Psoas muscle (tissue), 8 donors: ENCODE results near the gene STXBP5. TPM values are rescaled to one million over a fixed set of nuclear protein-coding genes. Genes with fewer than 3 reads are reported as not detected.

Experiments
- ATAC-seq, 4 donors: fragments of 200-7000 bp; cut with Tn5 transposase; one replicate each; pipeline ENCODE4 v1.9.1; 2020; ENCODE audit warnings: moderate library complexity in 3 of 4, mild to moderate bottlenecking in 2 of 4
- DNase-seq, 2 donors: peaks; one replicate each; pipeline ENCODE4 v3.0.0-alpha.2; 2020
- H3K27ac ChIP-seq: fragments of 200-600 bp; one replicate; pipeline ENCODE4 v1.8.0; 2022
- H3K27me3 ChIP-seq, 3 donors: fragments of 200-600 bp in 1 of 3; one replicate each; pipeline versions ENCODE4 v1.6.1 to v1.8.0; 2013 to 2022; ENCODE audit warnings: low read length in 2 of 3, mild to moderate bottlenecking in 2 of 3, moderate library complexity in 1 of 3; ENCODE audit not compliant: insufficient read depth in 3 of 3
- H3K36me3 ChIP-seq, 2 donors: fragments of 200-600 bp in 1 of 2; one replicate each; pipeline versions ENCODE4 v1.6.1 to v1.8.0; 2013 to 2022; ENCODE audit warnings: low read depth in 1 of 2, mild to moderate bottlenecking in 1 of 2, moderate library complexity in 1 of 2; ENCODE audit not compliant: insufficient read depth in 1 of 2
- H3K4me1 ChIP-seq: fragments of 200-600 bp; one replicate; pipeline ENCODE4 v1.8.0; 2022
- H3K4me3 ChIP-seq: fragments of 200-600 bp; one replicate; pipeline ENCODE4 v1.8.0; 2022; ENCODE audit warnings: mild to moderate bottlenecking
- H3K9me3 ChIP-seq: fragments of 200-600 bp; one replicate; pipeline ENCODE4 v1.8.0; 2022
- WGBS, 3 donors: extraction: QIAGEN DNeasy Blood & Tissue Kit; methylation state at CpG; one replicate each; pipeline versions ENCODE4 v1.1.6 to v1.1.7; 2013; 5-methylcytosine and 5-hydroxymethylcytosine counted together
- intact Hi-C, 2 donors: fragments of 100-400 bp; cut with DNase I; formaldehyde crosslinking; loops; one replicate each; pipeline versions ENCODE4 v1.11.0 to v1.14.2; 2022
- polyA plus RNA-seq, 3 donors: library from polyadenylated mRNA; stranded (reverse); fragments of 200-250 nt; gene quantifications; one replicate each; pipeline ENCODE4 v1.2.3, GENCODE V29; 2013
- total RNA-seq, 4 donors: library from RNA; stranded (reverse); fragmentation: NEBNext Ultra II Directional in 2 of 4; extraction: Animal tissue kit (Norgen Biotek cat#: 25700) in 2 of 4; gene quantifications; one replicate each; pipeline versions ENCODE4 v1.2.1 to v1.2.4, GENCODE V29; 2021 to 2023
- TF ChIP-seq, protein P1 (sequence below): fragments of 200-600 bp; IDR thresholded peaks from one replicate; pipeline ENCODE4 v1.8.0; 2022; ENCODE audit warnings: antibody characterized with exemption
- donor health status: healthy with polysubstance abuse.
- donor health status: DM: no; HTN: no; CAD: no; lungs with moderate emphysema.
- donor health status: Bipolar disorder and iron deficiency.
- donor health status: healthy.
- donor health status: DM: yes; HTN: yes; CAD: no.
- donor health status: DM: no; HTN: no; CAD: no.
- donor health status: DM: no; HTN: no; CAD: no.
- donor health status: DM: yes; HTN: yes; CAD: no.

The STXBP5 gene
- total and polyA plus RNA-seq, 7 donors = 4.1 to 20.0 (median 18.7) TPM

DNA sequence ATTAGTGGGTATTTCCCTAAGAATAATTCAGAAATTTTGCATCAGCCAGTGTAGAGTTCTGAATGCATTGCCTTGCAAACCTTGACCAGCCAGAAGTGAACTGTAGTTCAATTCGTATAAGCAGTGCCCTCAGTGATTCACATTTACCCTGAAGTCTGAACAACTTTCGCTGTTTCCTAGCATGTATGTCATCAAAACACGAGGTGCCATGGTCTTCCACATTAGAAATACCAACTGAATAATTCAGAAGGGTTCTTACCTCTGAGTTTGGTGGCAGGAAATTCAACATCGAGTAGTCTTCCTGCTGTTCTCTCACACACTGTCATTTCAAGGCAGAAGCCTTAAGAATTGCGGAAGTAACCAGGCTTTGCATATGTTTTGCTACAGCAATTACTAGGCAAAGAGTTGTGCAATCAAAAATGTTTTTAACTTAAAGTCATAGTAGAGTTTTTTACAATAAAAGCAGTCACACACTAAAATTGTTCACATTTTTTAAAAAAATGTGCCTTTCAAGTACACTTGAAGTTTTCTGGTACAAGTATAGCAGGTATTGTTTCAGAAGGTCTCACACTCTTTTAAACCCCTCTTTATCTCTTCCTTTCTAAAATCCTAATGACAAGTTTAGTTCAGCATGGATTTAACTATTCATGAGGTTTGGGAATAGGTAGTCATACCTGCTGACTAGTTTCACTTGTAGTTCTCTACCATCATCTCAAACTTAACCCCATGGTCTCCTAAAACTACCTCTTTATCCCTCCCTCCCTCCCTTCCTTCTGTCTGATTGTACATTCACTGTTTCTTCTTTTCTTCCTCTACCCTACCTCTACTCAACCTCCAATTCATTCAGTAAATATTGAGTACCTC, 118.3 kb downstream of the STXBP5 start:
- intact Hi-C loops = no loop called here
- no peak for ATAC-seq
- no peaks in the 10 kb centered on the region for H3K27me3 ChIP-seq
- H3K27ac ChIP-seq = no peak overlapping the region
- 79 to 81% (median 81%) methylated on average over 5 of the region's 5 CpGs for WGBS, 3 donors
- H3K4me3 ChIP-seq = no peak overlapping the region
- H3K36me3 ChIP-seq = peaks cover 0 to 61% of the 10 kb centered on the region in 2 donors
- no peaks in the 10 kb centered on the region for H3K4me1 ChIP-seq
- TF ChIP-seq, protein P1, sequence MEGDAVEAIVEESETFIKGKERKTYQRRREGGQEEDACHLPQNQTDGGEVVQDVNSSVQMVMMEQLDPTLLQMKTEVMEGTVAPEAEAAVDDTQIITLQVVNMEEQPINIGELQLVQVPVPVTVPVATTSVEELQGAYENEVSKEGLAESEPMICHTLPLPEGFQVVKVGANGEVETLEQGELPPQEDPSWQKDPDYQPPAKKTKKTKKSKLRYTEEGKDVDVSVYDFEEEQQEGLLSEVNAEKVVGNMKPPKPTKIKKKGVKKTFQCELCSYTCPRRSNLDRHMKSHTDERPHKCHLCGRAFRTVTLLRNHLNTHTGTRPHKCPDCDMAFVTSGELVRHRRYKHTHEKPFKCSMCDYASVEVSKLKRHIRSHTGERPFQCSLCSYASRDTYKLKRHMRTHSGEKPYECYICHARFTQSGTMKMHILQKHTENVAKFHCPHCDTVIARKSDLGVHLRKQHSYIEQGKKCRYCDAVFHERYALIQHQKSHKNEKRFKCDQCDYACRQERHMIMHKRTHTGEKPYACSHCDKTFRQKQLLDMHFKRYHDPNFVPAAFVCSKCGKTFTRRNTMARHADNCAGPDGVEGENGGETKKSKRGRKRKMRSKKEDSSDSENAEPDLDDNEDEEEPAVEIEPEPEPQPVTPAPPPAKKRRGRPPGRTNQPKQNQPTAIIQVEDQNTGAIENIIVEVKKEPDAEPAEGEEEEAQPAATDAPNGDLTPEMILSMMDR = no peak
- H3K9me3 ChIP-seq = no peaks in the 10 kb centered on the region
- DNase-seq = no peak

DNA sequence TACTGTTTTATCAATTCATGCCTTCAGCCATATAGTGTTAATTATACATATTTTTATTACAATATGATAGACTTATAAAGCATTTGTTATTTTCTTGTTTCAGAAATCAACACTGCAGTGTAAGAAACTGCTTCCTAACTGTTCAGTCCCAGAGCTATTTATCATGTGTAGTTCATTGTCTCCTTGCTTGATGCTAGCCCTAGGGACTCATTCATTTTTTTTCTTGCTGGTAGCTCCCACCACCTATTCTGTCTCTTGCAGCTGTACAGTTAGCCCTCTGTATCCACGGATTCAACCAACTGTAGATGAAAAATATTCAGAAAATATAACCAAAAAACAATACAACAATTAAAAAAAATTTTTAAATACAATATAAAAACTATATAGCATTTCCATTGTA, 121.3 kb downstream of the STXBP5 start:
- Histone ChIP-seq H3K27ac (no peak overlapping the region), H3K27me3 (no peaks in the 10 kb centered on the region), H3K4me1 (no peaks in the 10 kb centered on the region), H3K9me3 (no peaks in the 10 kb centered on the region), H3K36me3 (peaks cover 0 to 60% of the 10 kb centered on the region in 2 donors), H3K4me3 (no peak overlapping the region)
- intact Hi-C loops = no loop called here
- 76 to 85% (median 84%) methylated on average over 1 of the region's 1 CpG for WGBS, 3 donors
- TF ChIP-seq, protein P1 = no peak
- no peak for DNase-seq
- no peak for ATAC-seq

DNA sequence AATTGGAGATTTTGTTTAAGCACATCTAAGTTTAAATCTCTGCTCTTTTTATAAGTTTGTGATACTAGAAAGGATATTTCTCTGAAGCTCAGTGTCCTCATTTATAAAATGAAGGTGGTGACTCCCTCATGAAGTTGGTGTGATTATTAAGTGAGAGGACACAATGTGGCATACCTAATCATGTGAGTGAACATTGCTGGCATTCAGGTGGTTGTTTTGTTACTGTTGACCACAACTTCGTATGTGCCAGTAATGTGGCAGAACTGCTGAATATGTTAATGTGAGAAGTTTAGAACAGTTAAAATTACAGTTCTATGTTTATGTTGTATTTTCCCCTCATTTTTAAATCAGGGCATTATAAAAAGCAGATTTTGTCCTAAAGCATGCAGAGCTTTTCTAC, 127.2 kb downstream of the STXBP5 start:
- intact Hi-C loops = no loop called here
- Histone ChIP-seq H3K9me3 (no peaks in the 10 kb centered on the region), H3K4me1 (no peaks in the 10 kb centered on the region), H3K27ac (no peak overlapping the region), H3K36me3 (peaks cover 0 to 35% of the 10 kb centered on the region in 2 donors), H3K27me3 (no peaks in the 10 kb centered on the region), H3K4me3 (no peak overlapping the region)
- TF ChIP-seq, protein P1 = no peak
- DNase-seq (no peak), ATAC-seq (no peak)
- WGBS, 3 donors = 42 to 70% (median 69%) methylated on average over 1 of the region's 1 CpG

DNA sequence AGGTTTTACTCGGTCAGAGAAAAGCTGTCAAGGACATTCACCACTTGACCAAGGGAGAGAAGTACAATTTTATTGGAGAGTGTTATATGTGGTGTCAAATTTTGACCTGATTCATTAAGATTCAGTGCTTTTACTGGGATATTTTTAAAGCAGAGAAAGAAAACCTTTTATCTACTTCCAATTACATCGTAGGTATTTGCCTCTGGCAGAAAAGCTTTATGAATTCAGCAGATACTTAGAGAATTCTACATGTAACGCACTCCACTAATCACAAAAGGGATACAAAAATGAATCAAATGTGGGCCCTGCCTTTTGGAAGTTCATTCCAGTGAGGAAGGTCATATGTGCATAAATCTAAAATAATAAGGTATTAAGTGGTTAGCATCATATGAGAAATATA, 133.7 kb downstream of the STXBP5 start:
- TF ChIP-seq, protein P1 = no peak
- no peak for DNase-seq

More for the DNA sequence above, 133.7 kb downstream of the STXBP5 start:
- Histone ChIP-seq H3K4me1 (no peaks in the 10 kb centered on the region), H3K4me3 (no peak overlapping the region), H3K27ac (no peak overlapping the region), H3K9me3 (no peaks in the 10 kb centered on the region), H3K36me3 (peaks cover 0 to 21% of the 10 kb centered on the region in 2 donors), H3K27me3 (no peaks in the 10 kb centered on the region)
- intact Hi-C loops = no loop called here
- 80 to 85% (median 81%) methylated on average over 3 of the region's 3 CpGs for WGBS, 3 donors
- no peak for ATAC-seq
